Measurements from ENCODE around the gene BTNL8. TPM values are rescaled to one million over a fixed set of nuclear protein-coding genes. Genes with fewer than 3 reads are reported as not detected.
"Not testable (repeated sequence)": the region's sequence is repeated elsewhere in the genome, so short reads cannot be mapped to it uniquely, and the experiment has no call there.

Gene BTNL8
- total RNA-seq, 1 donor from 2014 or later, result 0.43 TPM

GRCh38 chr5:180873615-180874520 lies 25.1 kb upstream of the BTNL8 start:
- no peak for DNase-seq (ENCODE audit: low spot score)
- intact Hi-C loops (cut with DNase I), result loop anchor here (10.0 kb wide), 1 partner anchor 281 kb away; no protein-coding TSS in a partner anchor

DNA sequence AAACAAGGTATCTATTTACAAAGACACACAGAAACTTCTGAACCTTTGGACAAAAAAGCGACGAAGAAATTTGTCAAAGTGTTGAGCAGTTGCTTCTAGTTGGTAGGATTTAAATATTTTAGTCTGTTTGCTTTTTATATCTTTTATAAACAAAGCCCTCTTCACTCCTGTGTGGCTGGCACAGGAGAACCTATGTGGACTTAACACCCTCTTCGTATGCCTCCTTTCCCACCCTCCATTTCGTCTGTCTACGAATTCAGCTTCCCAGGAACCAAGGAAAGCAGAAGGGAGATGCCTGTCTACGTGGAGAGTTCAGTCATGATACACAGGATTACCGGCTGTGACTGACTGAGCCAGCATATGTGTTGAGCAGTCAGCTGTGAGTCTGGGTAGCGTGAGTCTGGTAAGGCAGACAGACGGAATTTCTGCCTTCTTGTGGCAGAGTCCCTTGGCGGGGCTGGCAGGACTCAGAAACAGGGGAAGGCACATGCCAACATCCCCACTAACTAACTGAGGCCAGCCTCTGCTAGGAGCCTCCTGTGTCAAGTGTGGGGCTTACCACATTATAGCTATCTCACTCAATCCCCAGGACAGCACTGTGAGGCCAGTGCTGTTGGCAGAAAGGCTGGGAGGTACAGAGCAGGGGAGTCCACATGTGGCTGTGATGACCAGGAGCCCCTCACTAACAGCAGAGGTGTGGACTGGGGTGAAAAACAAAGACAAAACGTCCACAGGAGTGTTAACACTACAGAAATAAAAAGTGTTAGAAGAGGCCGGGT lies 24.0 kb upstream of the BTNL8 start:
- intact Hi-C loops (cut with DNase I), result loop anchor here (10.0 kb wide), 1 partner anchor 280 kb away; no protein-coding TSS in a partner anchor
- DNase-seq (ENCODE audit: low spot score), result no peak

GRCh38 chr5:180875860-180876426 lies 23.0 kb upstream of the BTNL8 start:
- intact Hi-C loops (cut with DNase I), result loop anchor here (10.0 kb wide), 1 partner anchor 279 kb away; no protein-coding TSS in a partner anchor
- DNase-seq (ENCODE audit: low spot score), result no peak

DNA sequence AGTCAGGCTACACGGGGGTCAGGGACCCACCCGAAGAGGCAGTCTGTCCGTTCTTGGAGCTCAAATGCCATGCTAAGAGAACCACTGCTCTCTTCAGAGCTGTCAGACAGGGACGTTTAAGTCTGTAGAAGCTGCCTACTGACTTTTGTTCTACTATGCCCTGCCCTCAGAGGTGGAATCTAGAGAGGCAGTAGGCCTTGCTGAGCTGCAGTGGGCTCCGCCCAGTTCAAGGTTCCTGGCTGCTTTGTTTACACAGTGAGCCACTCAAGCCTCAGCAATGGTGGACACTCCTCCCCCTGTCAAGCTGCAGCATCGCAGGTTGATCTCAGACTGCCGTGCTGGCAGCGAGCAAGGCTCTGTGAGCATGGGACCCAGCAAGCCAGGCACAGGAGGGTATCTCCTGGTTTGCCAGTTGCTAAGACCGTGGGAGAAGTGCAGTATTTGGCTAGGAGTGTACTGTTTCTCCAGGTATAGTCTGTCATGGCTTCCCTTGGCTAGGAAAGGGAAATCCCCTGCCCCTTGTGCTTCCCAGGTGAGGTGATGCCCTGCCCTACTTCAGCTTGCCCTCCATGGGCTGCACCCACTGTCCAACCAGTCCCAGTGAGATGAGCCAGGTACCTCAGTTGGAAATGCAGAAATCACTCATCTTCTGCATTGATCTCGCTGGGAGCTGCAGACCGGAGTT lies 13.0 kb upstream of the BTNL8 start:
- DNase-seq (ENCODE audit: low spot score); intact Hi-C loops (cut with DNase I): not testable (repeated sequence)

- no peak for DNase-seq (ENCODE audit: low spot score)
- intact Hi-C loops (cut with DNase I), result no loop called here
Observed at GRCh38 chr5:180889381-180889780, 9.6 kb upstream of the BTNL8 start.

GRCh38 chr5:180895330-180895729 lies 3.6 kb upstream of the BTNL8 start:
- DNase-seq (ENCODE audit: low spot score); intact Hi-C loops (cut with DNase I): not testable (repeated sequence)

GRCh38 chr5:180900178-180900577 lies 1.2 kb downstream of the BTNL8 start:
- DNase-seq (ENCODE audit: low spot score), result no peak
- intact Hi-C loops (cut with DNase I), result no loop called here

GRCh38 chr5:180901319-180902009 lies 2.5 kb downstream of the BTNL8 start:
- no peak for DNase-seq (ENCODE audit: low spot score)
- intact Hi-C loops (cut with DNase I), result no loop called here

- DNase-seq (ENCODE audit: low spot score), result no peak
- intact Hi-C loops (cut with DNase I), result no loop called here
Observed at GRCh38 chr5:180908400-180908799, 9.4 kb downstream of the BTNL8 start.

DNA sequence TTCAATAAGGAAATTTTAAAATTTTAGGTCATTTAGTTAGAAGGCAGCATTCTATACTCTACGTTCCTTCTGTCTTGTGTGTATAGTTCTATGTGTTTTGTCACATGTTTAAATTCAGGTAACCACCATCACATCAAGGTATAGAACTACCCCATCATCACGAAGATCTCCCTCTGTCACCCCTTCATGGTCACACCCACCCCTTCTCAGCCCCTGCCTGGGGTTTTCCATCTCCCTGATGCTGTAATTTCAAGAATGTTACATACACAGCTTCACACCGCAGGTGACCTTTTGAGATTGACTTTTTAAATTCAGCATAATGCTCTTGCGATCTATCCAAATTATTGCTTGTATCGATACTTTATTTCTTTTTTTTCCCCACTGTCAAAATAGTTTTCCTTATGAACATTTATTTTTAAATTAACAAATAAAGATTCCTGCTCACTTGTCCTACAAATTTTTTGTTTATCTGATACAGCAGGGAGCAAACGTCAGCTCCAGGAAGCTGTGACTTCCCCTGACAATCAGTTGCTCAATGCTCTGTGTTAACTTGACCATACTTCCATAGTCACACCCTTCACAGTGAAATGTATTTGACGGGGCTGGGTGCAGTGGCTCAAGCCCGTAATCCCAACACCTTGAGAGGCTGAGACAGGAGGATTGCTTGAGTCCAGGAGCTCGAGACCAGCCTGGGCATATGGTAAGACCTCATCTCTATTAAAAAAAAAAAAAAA lies 10.2 kb downstream of the BTNL8 start:
- intact Hi-C loops (cut with DNase I), result no loop called here
- no peak for DNase-seq (ENCODE audit: low spot score)

DNA sequence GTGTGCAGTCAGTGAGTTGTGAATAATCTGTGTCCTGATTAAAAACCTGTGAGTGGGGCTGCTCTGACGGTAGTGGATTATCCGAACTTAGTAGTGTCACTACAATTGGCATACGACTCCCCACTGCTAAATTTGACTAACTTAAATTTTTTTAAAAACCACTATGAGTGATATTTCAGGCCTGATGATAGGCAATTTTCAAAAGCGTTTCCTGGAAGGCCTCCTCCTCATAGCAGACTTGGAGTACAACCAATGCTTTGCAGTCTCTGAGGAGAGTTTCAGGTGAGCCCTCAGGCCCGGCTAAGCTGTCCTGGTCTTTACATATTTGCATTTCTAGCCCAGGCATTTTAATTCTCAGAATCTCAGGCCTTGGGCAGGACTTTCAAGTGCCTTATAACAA lies 10.8 kb downstream of the BTNL8 start:
- intact Hi-C loops (cut with DNase I), result no loop called here
- no peak for DNase-seq (ENCODE audit: low spot score)

GRCh38 chr5:180910182-180910581 lies 11.2 kb downstream of the BTNL8 start:
- intact Hi-C loops (cut with DNase I), result no loop called here
- DNase-seq (ENCODE audit: low spot score), result no peak

GRCh38 chr5:180910735-180911134 lies 11.8 kb downstream of the BTNL8 start:
- DNase-seq (ENCODE audit: low spot score), result no peak
- intact Hi-C loops (cut with DNase I), result no loop called here

GRCh38 chr5:180914646-180915045 lies 15.7 kb downstream of the BTNL8 start:
- no peak for DNase-seq (ENCODE audit: low spot score)
- intact Hi-C loops (cut with DNase I), result no loop called here

DNA sequence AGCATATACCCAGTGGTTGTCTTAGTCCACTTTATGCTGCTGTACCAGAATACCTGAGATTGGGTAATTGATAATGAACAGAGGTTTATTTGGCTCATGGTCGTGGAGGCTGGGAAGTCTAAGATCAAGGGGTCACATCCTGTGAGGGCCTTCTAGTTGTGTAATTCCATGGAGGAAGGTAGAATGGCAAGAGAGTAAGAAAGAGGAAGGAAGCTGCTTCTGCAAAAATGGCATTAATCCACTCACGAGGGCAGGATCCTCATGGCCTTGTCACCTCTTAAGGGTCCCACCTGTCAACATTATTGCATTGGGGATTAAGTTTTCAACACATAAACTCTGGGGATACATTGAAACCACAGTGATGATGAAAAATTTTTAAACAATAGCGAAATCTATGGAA lies 17.0 kb downstream of the BTNL8 start:
- intact Hi-C loops (cut with DNase I), result no loop called here
- DNase-seq (ENCODE audit: low spot score), result no peak

- no peak for DNase-seq (ENCODE audit: low spot score)
- intact Hi-C loops (cut with DNase I), result no loop called here
Observed at GRCh38 chr5:180918380-180918779, 19.4 kb downstream of the BTNL8 start.

DNA sequence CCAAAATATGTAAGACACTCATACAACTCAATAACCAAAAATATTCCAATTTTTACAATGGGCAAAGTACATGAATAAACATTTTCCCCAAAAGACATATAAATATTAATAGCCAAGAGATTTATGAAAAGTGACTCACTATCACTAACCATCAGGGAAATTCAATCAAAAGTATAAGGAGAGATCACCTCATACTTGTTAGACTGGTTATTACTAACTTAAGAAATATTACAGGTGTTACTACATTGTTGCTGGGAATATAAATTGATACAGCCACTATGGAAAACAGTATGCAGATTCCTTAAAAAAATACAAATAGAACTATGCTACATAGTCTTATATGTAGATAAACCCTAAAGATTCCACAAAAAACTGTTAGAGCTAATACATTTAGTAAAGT lies 21.8 kb downstream of the BTNL8 start:
- no peak for DNase-seq (ENCODE audit: low spot score)
- intact Hi-C loops (cut with DNase I), result no loop called here

- intact Hi-C loops (cut with DNase I), result no loop called here
- DNase-seq (ENCODE audit: low spot score), result no peak
Observed at GRCh38 chr5:180922932-180923331, 24.0 kb downstream of the BTNL8 start.

Data from cardiac septum (tissue), 1 donor.